ENCODE data around the gene MTHFD1L.
A peak's percentile ranks its signal among the peaks of the same experiment; 100 is the strongest.

MTHFD1L gene

GRCh38 chr6:150881911-150882481 lies 16.5 kb downstream of the MTHFD1L start:
- no peak overlapping the region for H3K27ac Mint-ChIP-seq
- H3K36me3 Mint-ChIP-seq: peaks cover 26% of the 10 kb centered on the region
- no peak overlapping the region for H3K4me3 Mint-ChIP-seq
- no peaks in the 10 kb centered on the region for H3K9me3 Mint-ChIP-seq
- peaks cover 4% of the 10 kb centered on the region for H3K4me1 Mint-ChIP-seq
- H3K27me3 Mint-ChIP-seq: no peaks in the 10 kb centered on the region

GRCh38 chr6:150883521-150883920 lies 18.0 kb downstream of the MTHFD1L start:
- H3K4me3 Mint-ChIP-seq: no peak overlapping the region

DNA sequence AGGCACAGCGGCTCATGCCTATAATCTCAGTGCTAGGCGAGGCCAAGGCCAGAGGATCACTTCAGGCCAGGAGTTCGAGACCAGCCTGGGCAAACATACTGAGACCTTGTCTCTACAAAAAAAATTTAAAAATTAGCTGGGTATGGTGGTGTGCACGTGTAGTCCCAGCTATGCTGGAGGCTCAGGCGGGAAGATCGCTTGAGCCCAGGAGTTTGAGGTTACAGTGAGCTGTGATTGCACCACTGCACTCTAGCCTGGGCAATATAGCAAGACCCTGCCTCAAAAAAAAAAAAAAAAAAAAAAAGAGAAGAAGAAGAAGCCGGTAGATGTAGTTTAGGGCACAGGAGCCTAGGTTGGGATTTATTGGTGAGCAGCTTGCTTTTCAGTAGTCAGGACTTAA lies 20.7 kb downstream of the MTHFD1L start:
- Mint-ChIP-seq H3K36me3 (peaks cover 22% of the 10 kb centered on the region), H3K4me1 (no peaks in the 10 kb centered on the region), H3K27me3 (no peaks in the 10 kb centered on the region), H3K27ac (no peak overlapping the region), H3K9me3 (no peaks in the 10 kb centered on the region), H3K4me3 (no peak overlapping the region)

More at GRCh38 chr6:150883521-150883920, 18.0 kb downstream of the MTHFD1L start:
- Mint-ChIP-seq H3K27ac (no peak overlapping the region), H3K4me1 (peaks cover 4% of the 10 kb centered on the region), H3K9me3 (no peaks in the 10 kb centered on the region), H3K27me3 (no peaks in the 10 kb centered on the region), H3K36me3 (peaks cover 29% of the 10 kb centered on the region)

- Mint-ChIP-seq H3K36me3 (peaks cover 23% of the 10 kb centered on the region), H3K4me3 (no peak overlapping the region), H3K27ac (peak overlapping the region; percentile 24)
These were observed 22.6 kb downstream of the MTHFD1L start for GRCh38 chr6:150887978-150888563.

GRCh38 chr6:150890346-150890745 lies 24.8 kb downstream of the MTHFD1L start:
- H3K36me3 Mint-ChIP-seq: peaks cover 18% of the 10 kb centered on the region
- H3K27me3 Mint-ChIP-seq: no peaks in the 10 kb centered on the region
- H3K9me3 Mint-ChIP-seq: no peaks in the 10 kb centered on the region
- H3K4me1 Mint-ChIP-seq: peaks cover 9% of the 10 kb centered on the region
- no peak overlapping the region for H3K27ac Mint-ChIP-seq
- H3K4me3 Mint-ChIP-seq: no peak overlapping the region

More at GRCh38 chr6:150887978-150888563, 22.6 kb downstream of the MTHFD1L start:
- Mint-ChIP-seq H3K27me3 (no peaks in the 10 kb centered on the region), H3K4me1 (no peaks in the 10 kb centered on the region), H3K9me3 (no peaks in the 10 kb centered on the region)

GRCh38 chr6:150891888-150892485 lies 26.5 kb downstream of the MTHFD1L start:
- Mint-ChIP-seq H3K4me1 (peaks cover 19% of the 10 kb centered on the region), H3K9me3 (no peaks in the 10 kb centered on the region), H3K36me3 (peaks cover 15% of the 10 kb centered on the region), H3K27me3 (no peaks in the 10 kb centered on the region), H3K4me3 (no peak overlapping the region), H3K27ac (no peak overlapping the region)

DNA sequence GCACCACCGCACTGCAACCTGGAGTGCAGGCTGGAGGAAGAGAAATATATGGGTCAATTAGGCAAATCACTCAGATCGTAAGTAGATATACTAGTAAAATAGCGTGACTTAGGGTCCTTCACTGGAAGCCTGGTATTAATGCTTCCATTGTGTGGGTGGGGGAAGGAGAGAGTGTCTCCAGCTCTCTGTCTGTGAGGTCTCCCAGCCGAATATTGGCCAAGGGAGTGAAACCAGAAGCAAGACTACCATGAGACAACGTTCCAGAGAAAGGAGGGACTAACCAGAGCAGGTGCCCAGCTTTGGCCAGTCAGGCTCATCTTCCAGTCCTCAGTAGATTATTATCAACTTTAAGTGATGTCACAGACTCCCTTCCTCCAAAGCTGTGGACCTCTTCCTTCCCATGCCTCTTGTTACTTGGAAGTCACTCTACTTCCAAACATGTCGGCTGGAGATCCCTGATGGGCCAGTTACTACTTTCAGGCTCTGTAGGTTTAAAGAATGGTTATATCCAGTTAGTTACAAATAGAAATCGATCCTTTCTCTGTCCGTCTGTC lies 28.8 kb downstream of the MTHFD1L start:
- no peak overlapping the region for H3K4me3 Mint-ChIP-seq
- H3K27ac Mint-ChIP-seq: no peak overlapping the region
- H3K27me3 Mint-ChIP-seq: no peaks in the 10 kb centered on the region
- H3K9me3 Mint-ChIP-seq: no peaks in the 10 kb centered on the region
- H3K36me3 Mint-ChIP-seq: peaks cover 8% of the 10 kb centered on the region
- H3K4me1 Mint-ChIP-seq: peaks cover 19% of the 10 kb centered on the region

- Mint-ChIP-seq H3K9me3 (no peaks in the 10 kb centered on the region), H3K4me3 (peak overlapping the region; percentile 42), H3K27ac (no peak overlapping the region), H3K27me3 (no peaks in the 10 kb centered on the region), H3K4me1 (peaks cover 19% of the 10 kb centered on the region), H3K36me3 (peaks cover 6% of the 10 kb centered on the region)
These were observed 29.5 kb downstream of the MTHFD1L start for GRCh38 chr6:150894935-150895552.

GRCh38 chr6:150895928-150896632 lies 30.6 kb downstream of the MTHFD1L start:
- Mint-ChIP-seq H3K4me3 (no peak overlapping the region), H3K27ac (no peak overlapping the region)

GRCh38 chr6:150897400-150897943 lies 32.0 kb downstream of the MTHFD1L start:
- no peaks in the 10 kb centered on the region for H3K9me3 Mint-ChIP-seq
- no peak overlapping the region for H3K27ac Mint-ChIP-seq
- H3K4me3 Mint-ChIP-seq: no peak overlapping the region
- H3K4me1 Mint-ChIP-seq: peaks cover 19% of the 10 kb centered on the region
- no peaks in the 10 kb centered on the region for H3K27me3 Mint-ChIP-seq
- H3K36me3 Mint-ChIP-seq: peaks cover 13% of the 10 kb centered on the region

More at GRCh38 chr6:150895928-150896632, 30.6 kb downstream of the MTHFD1L start:
- H3K9me3 Mint-ChIP-seq: no peaks in the 10 kb centered on the region
- H3K27me3 Mint-ChIP-seq: no peaks in the 10 kb centered on the region
- peaks cover 11% of the 10 kb centered on the region for H3K36me3 Mint-ChIP-seq
- H3K4me1 Mint-ChIP-seq: peaks cover 19% of the 10 kb centered on the region

GRCh38 chr6:150898399-150899170 lies 33.1 kb downstream of the MTHFD1L start:
- H3K27me3 Mint-ChIP-seq: no peaks in the 10 kb centered on the region
- H3K4me1 Mint-ChIP-seq: peaks cover 19% of the 10 kb centered on the region
- H3K9me3 Mint-ChIP-seq: no peaks in the 10 kb centered on the region
- no peak overlapping the region for H3K4me3 Mint-ChIP-seq
- no peak overlapping the region for H3K27ac Mint-ChIP-seq
- H3K36me3 Mint-ChIP-seq: peaks cover 11% of the 10 kb centered on the region

GRCh38 chr6:150899231-150899630 lies 33.7 kb downstream of the MTHFD1L start:
- Mint-ChIP-seq H3K4me3 (no peak overlapping the region), H3K9me3 (no peaks in the 10 kb centered on the region)

DNA sequence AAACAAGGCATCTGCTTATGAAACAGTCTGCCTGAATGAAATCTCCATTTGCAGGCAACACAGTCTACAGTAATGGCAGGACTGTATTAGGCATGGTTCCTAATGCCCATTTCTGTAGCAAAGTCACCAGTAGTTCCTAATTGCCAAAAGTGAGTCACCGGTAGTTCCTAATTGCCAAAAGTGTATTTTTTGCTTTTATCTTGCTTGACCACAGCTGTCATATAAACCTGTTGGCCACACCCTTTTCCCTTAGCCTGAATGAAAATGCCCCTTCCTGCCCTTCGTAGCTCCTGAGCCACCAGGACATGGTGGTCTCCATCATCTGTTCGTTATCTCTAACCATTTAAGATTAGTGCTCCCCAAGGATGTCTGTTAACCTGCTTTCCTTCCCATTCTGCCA lies 34.5 kb downstream of the MTHFD1L start:
- peaks cover 12% of the 10 kb centered on the region for H3K4me1 Mint-ChIP-seq
- no peak overlapping the region for H3K27ac Mint-ChIP-seq
- no peaks in the 10 kb centered on the region for H3K9me3 Mint-ChIP-seq
- H3K27me3 Mint-ChIP-seq: no peaks in the 10 kb centered on the region
- H3K36me3 Mint-ChIP-seq: peaks cover 10% of the 10 kb centered on the region
- no peak overlapping the region for H3K4me3 Mint-ChIP-seq

More at GRCh38 chr6:150899231-150899630, 33.7 kb downstream of the MTHFD1L start:
- no peaks in the 10 kb centered on the region for H3K27me3 Mint-ChIP-seq
- no peak overlapping the region for H3K27ac Mint-ChIP-seq
- peaks cover 11% of the 10 kb centered on the region for H3K36me3 Mint-ChIP-seq
- peaks cover 19% of the 10 kb centered on the region for H3K4me1 Mint-ChIP-seq

DNA sequence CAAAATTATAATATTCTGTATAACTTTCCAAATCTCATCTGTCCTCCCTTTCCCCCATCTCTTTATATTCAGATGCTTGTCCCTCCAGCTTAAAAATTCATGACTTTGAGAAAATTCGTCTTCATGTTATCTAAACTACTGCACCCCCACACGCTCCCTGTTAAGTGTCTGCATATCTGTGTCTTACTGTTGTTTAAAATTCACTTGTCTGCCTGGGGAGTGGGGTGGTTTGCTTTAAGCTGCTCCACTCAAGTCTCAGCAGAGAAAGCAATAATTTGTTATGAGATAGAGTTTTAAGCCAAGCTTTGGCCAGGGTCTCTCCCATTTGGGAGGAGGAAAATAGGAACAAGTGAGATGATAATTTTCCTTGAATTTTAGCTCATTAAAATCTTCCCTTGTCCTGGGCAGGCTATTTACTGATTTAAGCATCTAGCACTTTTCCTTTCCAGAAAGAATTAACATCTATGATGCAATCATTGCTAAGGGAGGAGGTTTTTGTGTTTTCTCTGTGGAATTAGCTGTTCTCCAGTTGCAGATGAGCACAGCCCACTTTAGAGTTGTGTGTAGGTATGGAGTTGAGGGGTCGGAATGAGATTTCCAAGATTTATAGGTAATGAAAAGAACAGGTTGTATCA lies 36.8 kb downstream of the MTHFD1L start:
- no peak overlapping the region for H3K27ac Mint-ChIP-seq
- no peaks in the 10 kb centered on the region for H3K4me1 Mint-ChIP-seq
- H3K4me3 Mint-ChIP-seq: no peak overlapping the region
- H3K9me3 Mint-ChIP-seq: no peaks in the 10 kb centered on the region
- H3K36me3 Mint-ChIP-seq: peaks cover 20% of the 10 kb centered on the region
- H3K27me3 Mint-ChIP-seq: no peaks in the 10 kb centered on the region
